GM19035 (cell line): ENCODE measurements around the gene CCDC86.

ENCODE experiments used
- ATAC-seq: cut with Tn5 transposase; IDR thresholded peaks from one replicate; pipeline ENCODE4 v1.9.1; 2021; ENCODE audit not compliant: unreplicated experiment

CCDC86 gene

DNA sequence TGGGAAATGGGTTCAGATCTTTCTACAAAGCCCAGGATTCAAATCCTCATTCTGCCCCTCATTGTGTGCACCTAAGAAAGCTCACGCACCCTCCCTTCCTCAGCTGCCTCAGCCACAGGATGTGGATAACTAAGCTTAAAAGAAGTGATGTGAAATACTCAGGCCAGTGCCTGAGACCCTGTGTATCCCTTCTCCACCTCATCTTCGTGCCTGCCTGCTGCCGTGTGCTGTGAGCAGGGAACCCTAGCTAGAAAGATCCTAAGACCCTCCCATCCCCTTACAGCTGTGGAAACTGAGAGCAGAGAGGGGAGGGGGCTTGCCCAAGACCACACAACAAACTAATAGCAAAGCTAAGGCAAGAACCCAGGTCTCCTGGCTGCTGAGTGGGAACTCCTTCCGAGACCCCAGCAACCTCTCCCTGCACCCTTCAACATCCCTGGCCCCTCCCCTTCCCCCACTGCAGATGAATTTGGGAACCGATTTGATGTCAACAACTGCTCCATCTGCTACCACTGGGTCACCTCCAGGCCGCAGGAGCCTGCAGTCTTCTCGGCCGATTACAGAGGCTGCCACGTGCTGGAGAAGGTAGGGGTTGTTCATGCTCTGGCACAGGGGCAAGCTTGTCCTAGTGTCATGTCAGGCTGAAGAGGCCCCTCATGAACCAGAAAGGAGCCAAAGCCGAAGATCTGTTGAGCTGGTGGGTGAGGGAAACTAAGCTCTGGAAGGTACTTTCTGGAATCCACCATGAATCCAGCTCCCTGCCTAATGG, 27.0 kb downstream of the CCDC86 start:
- ATAC-seq: no peak

- no peak for ATAC-seq
Measured at GRCh38 chr11:60869451-60869825, 27.5 kb downstream of the CCDC86 start.

- no peak for ATAC-seq
Measured at GRCh38 chr11:60870276-60870675, 28.4 kb downstream of the CCDC86 start.

GRCh38 chr11:60870733-60871377, 28.9 kb downstream of the CCDC86 start:
- ATAC-seq: no peak

DNA sequence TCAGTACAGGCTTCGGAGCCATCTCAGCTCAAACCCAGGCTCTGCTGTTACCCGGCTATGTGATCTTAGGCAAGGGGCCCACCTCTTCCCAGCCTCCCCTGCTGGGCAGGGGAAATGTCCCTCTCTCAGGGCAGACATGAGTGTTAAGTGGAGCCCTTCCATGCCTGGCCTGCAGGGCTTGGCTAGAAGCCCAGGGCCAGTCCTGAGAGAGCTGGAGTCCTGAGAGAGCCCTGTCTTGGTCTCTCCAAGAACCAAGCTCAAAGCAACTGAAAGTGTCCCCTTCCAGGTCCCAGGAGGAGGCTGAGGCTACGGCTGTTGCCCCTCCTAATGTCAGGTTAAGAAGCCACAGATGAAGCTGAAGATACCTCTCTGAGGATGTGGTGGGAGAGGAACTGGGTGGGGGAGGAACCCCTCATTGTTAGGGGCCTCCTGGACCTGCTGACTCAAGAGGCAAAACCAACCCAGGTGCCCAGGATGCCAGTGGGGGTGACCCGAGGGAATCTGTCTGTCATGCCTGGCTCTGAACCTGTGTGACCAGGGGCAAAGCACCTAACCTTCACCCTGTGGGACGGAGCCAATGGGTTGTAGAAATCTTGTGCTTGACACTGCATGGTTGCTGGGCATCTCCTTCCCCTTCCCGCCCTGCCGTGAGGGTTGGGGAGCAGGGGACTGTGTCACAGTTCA, 29.6 kb downstream of the CCDC86 start:
- no peak for ATAC-seq

- ATAC-seq: no peak
Measured at GRCh38 chr11:60872124-60872960, 30.4 kb downstream of the CCDC86 start.

GRCh38 chr11:60872961-60873524, 31.1 kb downstream of the CCDC86 start:
- no peak for ATAC-seq

DNA sequence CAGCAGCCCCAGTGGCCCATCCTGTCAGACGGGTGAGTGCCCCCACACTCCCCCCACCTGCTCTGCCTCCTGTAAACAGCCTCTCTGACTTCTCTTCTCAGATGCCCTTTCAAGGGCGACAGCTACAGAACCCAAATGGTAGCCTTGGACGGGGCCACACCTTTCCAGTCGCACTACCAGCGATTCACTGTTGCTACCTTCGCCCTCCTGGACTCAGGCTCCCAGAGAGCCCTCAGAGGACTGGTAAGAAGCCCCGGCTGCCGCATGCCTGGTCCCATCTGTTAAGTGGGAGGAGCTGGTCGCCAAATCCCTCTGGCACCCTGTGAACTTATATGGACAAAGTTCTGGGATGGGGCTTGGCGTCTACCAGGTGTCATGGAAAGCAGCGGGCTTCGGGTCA, 31.6 kb downstream of the CCDC86 start:
- ATAC-seq: no peak

DNA sequence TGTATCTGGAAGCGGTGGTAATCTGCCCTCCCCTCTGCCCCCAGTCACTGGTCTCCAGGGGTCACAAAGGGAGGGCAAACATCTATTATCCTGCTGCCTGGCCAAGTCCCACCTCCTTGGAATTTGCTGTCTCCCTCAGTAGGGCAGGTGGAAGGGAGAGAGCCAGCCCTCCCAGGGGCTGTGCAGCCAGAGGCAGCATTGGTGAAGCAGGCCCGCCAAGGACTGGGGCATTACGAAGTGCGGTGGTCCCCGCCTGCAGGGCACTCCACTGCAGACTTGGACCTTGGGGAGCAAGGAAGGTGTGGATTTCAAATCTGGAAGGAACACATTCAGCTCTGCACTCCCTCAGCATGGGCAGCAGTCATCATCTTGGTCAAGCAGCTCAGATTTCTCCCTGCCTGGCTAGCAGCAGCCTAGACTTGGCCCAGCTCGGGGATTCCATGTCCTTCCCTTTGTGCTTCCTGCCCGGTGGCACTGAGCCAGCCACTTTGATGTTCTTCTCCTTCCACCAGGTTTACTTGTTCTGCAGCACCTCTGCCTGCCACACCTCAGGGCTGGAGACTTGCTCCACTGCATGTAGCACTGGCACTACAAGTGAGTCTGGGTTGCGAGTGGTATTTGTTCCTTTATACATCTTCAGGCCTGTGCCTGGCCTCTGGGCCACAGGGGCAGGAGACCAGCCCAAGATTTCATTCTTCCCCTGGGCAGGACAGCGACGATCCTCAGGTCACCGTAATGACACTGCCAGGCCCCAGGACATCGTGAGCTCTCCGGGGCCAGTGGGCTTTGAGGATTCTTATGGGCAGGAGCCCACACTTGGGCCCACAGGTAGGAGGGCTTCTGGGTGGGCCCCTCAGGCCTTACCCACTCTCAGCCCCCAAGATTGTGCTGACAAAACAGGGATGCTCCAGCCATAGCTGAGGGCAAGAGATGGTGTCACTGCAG, 32.8 kb downstream of the CCDC86 start:
- ATAC-seq: no peak

DNA sequence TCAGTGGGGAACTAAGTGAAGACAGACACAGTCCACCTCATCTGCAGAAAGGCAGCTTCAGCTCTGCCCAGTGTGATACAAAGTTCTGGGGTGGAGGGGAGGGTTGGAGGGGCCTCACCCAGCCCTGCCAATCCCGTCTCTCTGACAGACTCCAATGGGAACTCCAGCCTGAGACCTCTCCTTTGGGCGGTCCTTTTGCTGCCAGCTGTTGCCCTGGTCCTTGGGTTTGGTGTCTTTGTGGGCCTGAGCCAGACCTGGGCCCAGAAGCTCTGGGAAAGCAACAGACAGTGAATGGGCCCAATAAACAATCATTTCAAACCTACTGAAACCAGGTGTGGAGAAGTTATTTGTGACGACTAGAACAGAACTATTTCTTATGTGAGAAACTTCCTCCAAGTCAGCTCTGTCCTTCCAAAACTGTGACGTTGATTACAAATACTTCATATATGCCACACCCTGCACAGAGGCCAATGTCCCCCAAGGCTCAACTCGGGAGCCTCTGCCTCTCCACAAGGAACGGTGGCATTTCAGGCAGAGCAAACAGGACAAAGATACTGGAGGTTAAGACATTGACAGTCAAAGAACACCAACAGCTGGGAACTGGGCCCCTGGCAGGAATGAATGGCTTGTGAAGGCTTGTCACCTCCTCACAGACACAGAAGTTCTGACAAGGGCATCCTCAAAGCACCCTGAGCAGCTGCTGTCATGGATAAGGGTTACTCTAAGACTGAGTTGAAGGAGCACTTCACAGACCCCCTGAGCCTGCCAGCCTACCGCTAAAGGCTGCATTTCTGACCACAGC, 33.7 kb downstream of the CCDC86 start:
- ATAC-seq: no peak

- no peak for ATAC-seq
Measured at GRCh38 chr11:60876168-60876485, 34.2 kb downstream of the CCDC86 start.

- ATAC-seq: no peak
Measured at GRCh38 chr11:60878245-60879101, 36.6 kb downstream of the CCDC86 start.

DNA sequence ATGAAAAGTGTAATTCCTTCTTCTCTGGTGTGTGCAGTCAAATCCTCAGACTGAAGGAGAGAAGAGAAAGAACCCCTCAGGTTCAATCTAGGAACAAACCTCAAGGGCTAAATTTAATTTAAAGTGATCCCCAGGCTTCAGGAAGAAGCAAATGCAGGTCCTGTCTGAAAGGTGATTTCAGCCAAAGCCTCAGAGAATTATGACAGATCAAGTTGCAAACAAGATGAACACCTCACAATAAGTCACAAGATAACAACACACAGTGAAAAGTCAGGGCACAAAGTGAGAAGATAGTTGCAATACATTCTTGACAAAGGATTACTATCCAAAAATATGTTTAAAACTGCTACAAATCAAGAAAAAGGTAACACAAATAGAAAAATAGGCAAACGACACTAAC, 37.2 kb downstream of the CCDC86 start:
- ATAC-seq: no peak

DNA sequence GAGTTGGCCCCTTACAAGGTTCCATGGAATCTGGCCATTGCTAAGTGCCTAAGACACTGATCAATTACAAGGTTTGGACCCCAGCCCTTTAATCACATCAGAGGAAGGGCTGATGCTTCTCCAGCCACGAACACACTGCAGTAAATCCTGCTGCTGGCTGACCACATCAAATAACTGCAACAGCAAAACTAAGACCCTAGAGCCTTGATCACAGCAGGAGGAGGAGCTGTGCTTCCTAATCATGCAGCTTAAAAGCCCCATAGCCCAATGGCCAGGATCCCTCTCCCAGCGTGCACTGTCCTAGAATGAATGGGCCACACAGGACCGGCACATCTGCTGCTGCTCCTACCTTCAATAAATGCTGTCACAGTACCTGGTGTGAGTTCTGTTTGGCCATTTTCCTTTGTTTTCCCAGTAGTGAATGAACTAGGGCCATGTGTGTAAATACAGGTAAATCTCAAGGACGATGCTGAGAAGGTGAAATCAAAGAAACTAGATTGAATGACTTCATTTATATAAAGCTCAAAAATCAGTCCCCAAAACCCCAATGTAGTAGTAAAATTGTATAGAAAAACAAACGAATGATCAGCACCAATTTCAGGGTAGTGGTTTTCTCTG, 38.2 kb downstream of the CCDC86 start:
- ATAC-seq: no peak

DNA sequence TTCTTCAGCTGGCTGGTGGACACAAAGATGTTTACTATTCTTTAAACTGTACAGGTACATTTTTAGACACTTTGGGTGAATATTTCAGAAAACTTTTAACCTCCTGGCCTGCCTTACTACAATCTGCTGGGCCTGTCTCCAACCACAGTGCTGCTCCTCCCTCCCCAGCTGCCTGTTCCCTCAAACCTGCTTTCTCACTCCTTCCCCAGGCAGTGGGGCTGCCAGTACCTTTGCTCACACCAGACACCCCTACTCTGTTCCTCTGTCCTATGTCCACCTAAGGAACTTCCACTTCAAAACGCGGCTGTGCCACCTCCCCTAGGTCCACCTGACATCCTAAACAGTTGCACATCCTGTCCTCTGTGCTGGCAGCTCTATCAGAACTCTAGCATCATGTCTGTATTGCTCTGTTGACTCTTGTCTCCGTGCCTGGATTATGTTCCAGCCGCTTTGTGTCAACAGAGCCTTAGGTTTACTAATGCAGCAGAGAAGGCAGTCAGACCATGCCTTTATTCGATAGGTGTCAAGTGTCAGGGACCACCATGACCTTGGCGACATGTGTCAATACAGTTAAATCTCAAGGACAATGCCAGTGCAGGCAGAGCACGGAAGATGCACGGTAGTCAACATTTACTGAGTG, 38.9 kb downstream of the CCDC86 start:
- no peak for ATAC-seq

- no peak for ATAC-seq
Measured at GRCh38 chr11:60887556-60887955, 45.6 kb downstream of the CCDC86 start.

GRCh38 chr11:60889869-60890311, 48.0 kb downstream of the CCDC86 start:
- ATAC-seq: no peak
